BLaER1 (cell line): Measurements from ENCODE around the gene ZP1.

Source experiments
- H3K27ac ChIP-seq: shearing (Covaris generic); formaldehyde crosslinking; 2 replicates; pipeline ENCODE4 v1.8.1; 2022
- H3K27me3 ChIP-seq: shearing (Covaris generic); formaldehyde crosslinking; 2 replicates; pipeline ENCODE4 v1.8.1; 2022
- H3K36me3 ChIP-seq: shearing (Covaris generic); formaldehyde crosslinking; 2 replicates; pipeline ENCODE4 v1.8.1; 2022
- H3K4me1 ChIP-seq: shearing (Covaris generic); formaldehyde crosslinking; 2 replicates; pipeline ENCODE4 v1.8.1; 2022
- H3K4me2 ChIP-seq: shearing (Covaris generic); formaldehyde crosslinking; 2 replicates; pipeline ENCODE4 v1.8.1; 2022
- H3K4me3 ChIP-seq: shearing (Covaris generic); formaldehyde crosslinking; 2 replicates; pipeline ENCODE4 v1.8.1; 2022
- H3K9ac ChIP-seq: shearing (Covaris generic); formaldehyde crosslinking; 2 replicates; pipeline ENCODE4 v1.8.1; 2022
- H3K9me3 ChIP-seq: shearing (Covaris generic); formaldehyde crosslinking; 2 replicates; pipeline ENCODE4 v1.8.1; 2022
- H4K20me1 ChIP-seq: shearing (Covaris generic); formaldehyde crosslinking; 2 replicates; pipeline ENCODE4 v1.8.1; 2022
- Cebpa-rat ChIP-seq: shearing (Covaris generic); IDR thresholded peaks from 2 replicates; pipeline ENCODE4 v1.8.1; 2022

Gene ZP1

GRCh38 chr11:60858731-60859464 lies 8.4 kb upstream of the ZP1 start:
- Histone ChIP-seq H3K9ac (peak overlapping the region; percentile 29; the same call in 1 of the 2 replicates), H3K27me3 (no peaks in the 10 kb centered on the region), H3K27ac (peak overlapping the region; percentile 83), H3K4me3 (no peak overlapping the region; the same call in 1 of the 2 replicates), H4K20me1 (no peaks in the 10 kb centered on the region), H3K4me2 (peak overlapping the region; percentile 92), H3K4me1 (peaks cover 98% of the 10 kb centered on the region), H3K9me3 (no peaks in the 10 kb centered on the region), H3K36me3 (no peaks in the 10 kb centered on the region)
- TF ChIP-seq Cebpa-rat, result no peak

- Histone ChIP-seq H3K4me2 (peak overlapping the region; percentile 92), H3K36me3 (no peaks in the 10 kb centered on the region)
Observed at GRCh38 chr11:60859616-60860250, 7.6 kb upstream of the ZP1 start.

GRCh38 chr11:60860943-60861342 lies 6.4 kb upstream of the ZP1 start:
- peak overlapping the region; percentile 83 for H3K27ac ChIP-seq
- peak; percentile 63; the same call in 1 of the 2 replicates for TF ChIP-seq Cebpa-rat
- no peaks in the 10 kb centered on the region for H3K27me3 ChIP-seq
- peak overlapping the region; percentile 56; the same call in 1 of the 2 replicates for H3K4me3 ChIP-seq
- H3K4me1 ChIP-seq, result peaks cover 96% of the 10 kb centered on the region
- H3K9ac ChIP-seq, result peak overlapping the region; percentile 53; the same call in 1 of the 2 replicates
- H3K9me3 ChIP-seq, result no peaks in the 10 kb centered on the region
- no peaks in the 10 kb centered on the region for H4K20me1 ChIP-seq
- H3K4me2 ChIP-seq, result peak overlapping the region; percentile 92
- no peaks in the 10 kb centered on the region for H3K36me3 ChIP-seq

More at GRCh38 chr11:60859616-60860250, 7.6 kb upstream of the ZP1 start:
- Histone ChIP-seq H3K9me3 (no peaks in the 10 kb centered on the region), H3K4me1 (peaks cover 98% of the 10 kb centered on the region), H3K27me3 (no peaks in the 10 kb centered on the region), H3K27ac (peak overlapping the region; percentile 83), H3K4me3 (peak overlapping the region; percentile 5; the same call in 1 of the 2 replicates), H4K20me1 (no peaks in the 10 kb centered on the region), H3K9ac (peak overlapping the region; percentile 60; the same call in 1 of the 2 replicates)
- no peak for TF ChIP-seq Cebpa-rat

- peak overlapping the region; percentile 92 for H3K4me2 ChIP-seq
- no peak overlapping the region for H3K4me3 ChIP-seq
- H3K9ac ChIP-seq, result no peak overlapping the region
- H3K36me3 ChIP-seq, result no peaks in the 10 kb centered on the region
- H4K20me1 ChIP-seq, result no peaks in the 10 kb centered on the region
- peaks cover 96% of the 10 kb centered on the region for H3K4me1 ChIP-seq
- H3K27me3 ChIP-seq, result no peaks in the 10 kb centered on the region
- TF ChIP-seq Cebpa-rat, result no peak
- peak overlapping the region; percentile 83; the same call in 1 of the 2 replicates for H3K27ac ChIP-seq
- no peaks in the 10 kb centered on the region for H3K9me3 ChIP-seq
Observed at GRCh38 chr11:60862171-60862570, 5.2 kb upstream of the ZP1 start.

GRCh38 chr11:60863550-60864521 lies 3.5 kb upstream of the ZP1 start:
- Histone ChIP-seq H3K9ac (no peak overlapping the region), H3K4me1 (peaks cover 96% of the 10 kb centered on the region), H3K4me2 (peak overlapping the region; percentile 61), H3K36me3 (no peaks in the 10 kb centered on the region), H3K9me3 (no peaks in the 10 kb centered on the region), H4K20me1 (no peaks in the 10 kb centered on the region), H3K27me3 (no peaks in the 10 kb centered on the region), H3K27ac (peak overlapping the region; percentile 8; the same call in 1 of the 2 replicates), H3K4me3 (no peak overlapping the region)
- no peak for TF ChIP-seq Cebpa-rat

GRCh38 chr11:60864856-60865513 lies 2.4 kb upstream of the ZP1 start:
- H3K9me3 ChIP-seq, result no peaks in the 10 kb centered on the region
- H3K4me3 ChIP-seq, result no peak overlapping the region
- no peaks in the 10 kb centered on the region for H3K36me3 ChIP-seq
- H3K4me1 ChIP-seq, result peaks cover 94% of the 10 kb centered on the region
- H4K20me1 ChIP-seq, result no peaks in the 10 kb centered on the region
- H3K9ac ChIP-seq, result no peak overlapping the region
- no peak for TF ChIP-seq Cebpa-rat
- peak overlapping the region; percentile 61 for H3K4me2 ChIP-seq
- H3K27ac ChIP-seq, result no peak overlapping the region; the same call in 1 of the 2 replicates
- H3K27me3 ChIP-seq, result no peaks in the 10 kb centered on the region

- H3K4me2 ChIP-seq, result peak overlapping the region; percentile 69
- no peak for TF ChIP-seq Cebpa-rat
- H4K20me1 ChIP-seq, result no peaks in the 10 kb centered on the region
- H3K4me1 ChIP-seq, result peaks cover 95% of the 10 kb centered on the region
- H3K27ac ChIP-seq, result peak overlapping the region; percentile 78
- peak overlapping the region; percentile 59; the same call in 1 of the 2 replicates for H3K9ac ChIP-seq
- H3K4me3 ChIP-seq, result no peak overlapping the region
- no peaks in the 10 kb centered on the region for H3K9me3 ChIP-seq
- no peaks in the 10 kb centered on the region for H3K36me3 ChIP-seq
- no peaks in the 10 kb centered on the region for H3K27me3 ChIP-seq
Observed at GRCh38 chr11:60867871-60868681, 734 bp downstream of the ZP1 start.

- Histone ChIP-seq H3K9ac (no peak overlapping the region; the same call in 1 of the 2 replicates), H3K4me2 (peak overlapping the region; percentile 69)
Observed at GRCh38 chr11:60868682-60869450, 1.5 kb downstream of the ZP1 start.

More at GRCh38 chr11:60868682-60869450, 1.5 kb downstream of the ZP1 start:
- Histone ChIP-seq H3K27me3 (no peaks in the 10 kb centered on the region), H3K4me3 (no peak overlapping the region), H3K4me1 (peaks cover 92% of the 10 kb centered on the region), H3K9me3 (no peaks in the 10 kb centered on the region), H3K36me3 (no peaks in the 10 kb centered on the region), H4K20me1 (no peaks in the 10 kb centered on the region), H3K27ac (peak overlapping the region; percentile 42; the same call in 1 of the 2 replicates)
- TF ChIP-seq Cebpa-rat, result no peak
